GM12864 (cell line): ENCODE results near the gene NMT2.

ENCODE experiments used
- DNase-seq: peaks from one replicate; pipeline ENCODE4 v3.0.0-alpha.2; 2011; ENCODE audit warnings: low read depth
- H3K4me3 ChIP-seq: 2 replicates; pipeline ENCODE4 v1.5.1; 2011; ENCODE audit warnings: mild to moderate bottlenecking, low read depth, low read length, control low read depth
- TF ChIP-seq, protein P1 (sequence below): IDR thresholded peaks from 2 replicates; pipeline ENCODE4 v1.5.1; 2011; ENCODE audit warnings: low read depth, mild to moderate bottlenecking, moderate library complexity, low read length, control low read depth, inconsistent platforms; ENCODE audit errors: missing control alignments

Gene NMT2

DNA sequence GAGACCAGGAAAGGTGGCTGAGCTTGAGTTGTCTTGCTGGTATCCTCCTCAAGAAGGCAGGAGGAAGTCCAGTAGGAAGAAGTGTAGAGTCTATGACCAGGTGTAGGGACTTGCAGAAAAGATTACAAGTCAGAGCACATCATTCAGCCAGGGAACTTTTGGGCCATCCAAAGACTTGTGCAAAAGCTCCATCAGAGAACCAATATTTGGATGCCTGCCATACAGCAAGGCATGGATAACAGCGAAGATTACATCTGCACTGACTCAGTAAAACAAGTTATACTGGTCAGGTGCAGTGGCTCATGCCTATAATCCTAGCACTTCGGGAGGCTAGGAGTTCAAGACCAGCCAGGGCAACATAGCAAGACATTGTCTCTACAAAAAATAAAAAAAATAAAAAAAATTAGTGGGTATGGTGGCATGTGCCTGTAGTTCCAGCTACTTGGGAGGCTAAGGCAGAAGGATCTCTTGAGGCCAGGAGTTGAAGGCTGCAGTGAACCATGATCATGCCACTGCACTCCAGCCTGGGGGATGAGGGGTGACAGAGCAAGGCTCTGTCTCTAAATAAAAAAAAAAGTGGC, 13.2 kb upstream of the NMT2 start:
- no peak for DNase-seq
- TF ChIP-seq, protein P1, sequence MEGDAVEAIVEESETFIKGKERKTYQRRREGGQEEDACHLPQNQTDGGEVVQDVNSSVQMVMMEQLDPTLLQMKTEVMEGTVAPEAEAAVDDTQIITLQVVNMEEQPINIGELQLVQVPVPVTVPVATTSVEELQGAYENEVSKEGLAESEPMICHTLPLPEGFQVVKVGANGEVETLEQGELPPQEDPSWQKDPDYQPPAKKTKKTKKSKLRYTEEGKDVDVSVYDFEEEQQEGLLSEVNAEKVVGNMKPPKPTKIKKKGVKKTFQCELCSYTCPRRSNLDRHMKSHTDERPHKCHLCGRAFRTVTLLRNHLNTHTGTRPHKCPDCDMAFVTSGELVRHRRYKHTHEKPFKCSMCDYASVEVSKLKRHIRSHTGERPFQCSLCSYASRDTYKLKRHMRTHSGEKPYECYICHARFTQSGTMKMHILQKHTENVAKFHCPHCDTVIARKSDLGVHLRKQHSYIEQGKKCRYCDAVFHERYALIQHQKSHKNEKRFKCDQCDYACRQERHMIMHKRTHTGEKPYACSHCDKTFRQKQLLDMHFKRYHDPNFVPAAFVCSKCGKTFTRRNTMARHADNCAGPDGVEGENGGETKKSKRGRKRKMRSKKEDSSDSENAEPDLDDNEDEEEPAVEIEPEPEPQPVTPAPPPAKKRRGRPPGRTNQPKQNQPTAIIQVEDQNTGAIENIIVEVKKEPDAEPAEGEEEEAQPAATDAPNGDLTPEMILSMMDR: no peak
- H3K4me3 ChIP-seq: no peak overlapping the region

- no peak for DNase-seq
- no peak overlapping the region for H3K4me3 ChIP-seq
- TF ChIP-seq, protein P1: no peak
Observed at GRCh38 chr10:15180736-15181135, 12.2 kb upstream of the NMT2 start.

GRCh38 chr10:15176269-15176668, 7.8 kb upstream of the NMT2 start:
- no peak overlapping the region for H3K4me3 ChIP-seq
- DNase-seq: no peak
- TF ChIP-seq, protein P1: no peak

DNA sequence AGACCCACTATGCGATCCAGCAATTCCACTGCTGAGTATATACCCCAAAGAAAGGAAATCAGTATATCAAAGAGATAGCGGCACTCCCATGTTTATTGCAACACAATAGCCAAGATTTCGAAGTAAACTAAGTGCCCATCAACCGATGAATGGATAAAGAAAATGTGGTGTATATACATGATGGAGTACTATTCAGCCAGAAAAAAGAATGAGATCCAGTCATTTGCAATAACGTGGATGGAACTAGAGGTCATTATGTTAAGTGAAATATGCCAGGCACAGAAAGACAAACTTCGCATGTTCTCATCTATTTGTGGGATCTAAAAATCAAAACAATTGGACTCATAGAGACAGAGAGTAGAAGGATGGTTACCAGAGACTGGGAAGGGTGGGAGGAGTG, 7.1 kb upstream of the NMT2 start:
- no peak for DNase-seq
- TF ChIP-seq, protein P1: no peak
- no peak overlapping the region for H3K4me3 ChIP-seq

GRCh38 chr10:15172306-15172840, 3.9 kb upstream of the NMT2 start:
- TF ChIP-seq, protein P1: no peak
- DNase-seq: no peak
- no peak overlapping the region for H3K4me3 ChIP-seq

DNA sequence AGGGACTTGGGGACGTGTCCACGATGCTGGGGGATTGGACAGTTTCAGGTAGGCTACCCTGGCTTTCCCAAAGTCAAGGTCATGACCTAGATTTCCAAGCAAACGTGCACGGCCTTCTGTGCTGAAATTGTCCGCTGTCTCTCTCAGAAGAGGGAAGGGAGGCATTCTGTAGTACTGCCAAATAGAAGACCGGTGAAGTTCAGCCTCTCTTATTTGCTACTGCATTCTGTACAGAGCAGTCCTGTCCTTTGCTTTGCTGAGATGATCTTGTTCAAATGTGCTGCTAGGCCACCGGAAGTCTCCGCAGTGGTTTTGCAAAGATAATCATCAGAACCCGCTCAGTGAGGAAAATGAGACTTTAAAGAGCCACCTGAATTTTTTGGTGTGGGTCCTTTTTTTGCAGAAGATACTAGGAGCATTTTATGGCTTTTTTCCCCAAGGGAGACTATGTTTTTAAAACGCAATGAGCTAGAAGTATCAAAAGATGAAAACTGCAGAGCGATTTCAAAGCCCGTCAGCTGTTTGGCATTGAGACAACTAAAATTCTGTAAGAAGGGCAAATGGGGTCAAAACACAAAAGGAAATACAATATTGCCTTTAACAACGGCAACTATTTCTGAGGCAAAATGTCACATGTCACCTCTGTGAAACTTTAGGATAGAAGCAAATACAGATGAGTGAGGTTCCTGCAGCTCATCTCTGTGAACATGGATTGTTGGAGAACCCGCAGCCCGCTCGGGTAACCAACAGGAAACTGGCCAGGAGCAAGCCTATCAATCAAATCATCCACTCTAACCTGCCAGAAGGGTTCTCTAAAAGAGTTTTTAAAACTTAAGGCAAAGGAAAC, 1.3 kb upstream of the NMT2 start:
- DNase-seq: no peak
- H3K4me3 ChIP-seq: no peak overlapping the region
- TF ChIP-seq, protein P1: no peak
